NK-92 (cell line): Measurements from ENCODE around the gene MKNK2.
"Not testable (repeated sequence)": the region's sequence is repeated elsewhere in the genome, so short reads cannot be mapped to it uniquely, and the experiment has no call there.

Source experiments
- DNase-seq: peaks from one replicate; lab custom pipeline; 2025; ENCODE audit not compliant: unreplicated experiment; lab: John Stamatoyannopoulos, UW

MKNK2 gene

GRCh38 chr19:2050991-2051772 lies at the start of gene MKNK2:
TSS of gene MKNK2 (minus strand) at chr19:2051244. CDS start at chr19:2050851, 393 bp downstream.
- peak; percentile 48 for DNase-seq

- DNase-seq, result no peak
Observed at GRCh38 chr19:2100719-2101061, 49.6 kb upstream of the MKNK2 start.

- DNase-seq, result no peak
Observed at GRCh38 chr19:2099937-2100718, 49.1 kb upstream of the MKNK2 start.

GRCh38 chr19:2099054-2099501 lies 48.0 kb upstream of the MKNK2 start:
- DNase-seq, result no peak

- no peak for DNase-seq
Observed at GRCh38 chr19:2097886-2098327, 46.9 kb upstream of the MKNK2 start.

GRCh38 chr19:2097203-2097885 lies 46.3 kb upstream of the MKNK2 start:
- no peak for DNase-seq

- DNase-seq, result peak; percentile 98
Observed at GRCh38 chr19:2096480-2097202, 45.6 kb upstream of the MKNK2 start, which contains the start of gene IZUMO4. TSS of gene IZUMO4 (plus strand) at chr19:2096915. CDS start at chr19:2096946, 31 bp downstream.

- no peak for DNase-seq
Observed at GRCh38 chr19:2096034-2096479, 45.0 kb upstream of the MKNK2 start, which contains the start of gene MOB3A. TSS of gene MOB3A (minus strand) at chr19:2096326. CDS start at chr19:2078560, 17,766 bp downstream.

GRCh38 chr19:2091926-2092525 lies 41.0 kb upstream of the MKNK2 start:
- not testable (repeated sequence) for DNase-seq

GRCh38 chr19:2089727-2090053 lies 38.6 kb upstream of the MKNK2 start:
- DNase-seq, result no peak

GRCh38 chr19:2089001-2089711 lies 38.1 kb upstream of the MKNK2 start:
- no peak for DNase-seq

GRCh38 chr19:2087621-2088100 lies 36.6 kb upstream of the MKNK2 start:
- no peak for DNase-seq

GRCh38 chr19:2086695-2087620 lies 35.9 kb upstream of the MKNK2 start:
- DNase-seq, result not testable (repeated sequence)

GRCh38 chr19:2084993-2085720 lies 34.1 kb upstream of the MKNK2 start:
- DNase-seq, result peak; percentile 79

GRCh38 chr19:2083174-2083854 lies 32.3 kb upstream of the MKNK2 start:
- no peak for DNase-seq

GRCh38 chr19:2081873-2082810 lies 31.1 kb upstream of the MKNK2 start:
- no peak for DNase-seq
